ENCODE measurements around the gene CALM1. TPM values are rescaled to one million over a fixed set of nuclear protein-coding genes. Genes with fewer than 3 reads are reported as not detected.

CALM1 gene
- total RNA-seq, 2 experiments from 2014 or later, result 960 to 975 TPM

- Mint-ChIP-seq H3K4me1 (ENCODE audit: low read depth) (peaks cover 23% of the 10 kb centered on the region), H3K9me3 (no peaks in the 10 kb centered on the region), H3K4me3 (no peak overlapping the region), H3K27ac (no peak overlapping the region), H3K36me3 (ENCODE audit: low read depth) (no peaks in the 10 kb centered on the region), H3K27me3 (no peaks in the 10 kb centered on the region)
- H3K4me1 ChIP-seq (ENCODE audit: insufficient read depth, low read length), result peaks cover 35% of the 10 kb centered on the region
- H3K9me3 ChIP-seq (ENCODE audit: control insufficient read depth in 1 of 2, insufficient read depth in 1 of 2, low read length in 2 of 2), result no peaks in the 10 kb centered on the region
- intact Hi-C loops (cut with DNase I, micrococcal nuclease), result loop anchor here (1.0 to 10.0 kb wide), 5 partner anchors 13 to 862 kb away; partner anchors contain the start of genes EFCAB11 (in 2 of the 2), GPR68 (in 1 of the 2), NRDE2 (in 1 of the 2) and TDP1 (in 1 of the 2)
- H3K27me3 ChIP-seq (ENCODE audit: control insufficient read depth in 1 of 2, insufficient read depth in 2 of 2, low read length in 2 of 2), result no peaks in the 10 kb centered on the region
- peak overlapping the region; percentile 83 for H3K4me3 ChIP-seq (ENCODE audit: low read length)
- ChIA-PET CTCF (interaction anchor here (0.9 to 9.5 kb wide), 6 partner anchors 13 to 375 kb away, joined by 3 to 66 read pairs (median 5); partner anchors contain the start of gene CALM1), POLR2A (interaction anchor here (0.7 to 7.6 kb wide), 33 partner anchors 9 to 1724 kb away, joined by 3 to 423 read pairs (median 5); partner anchors contain the start of genes ATXN3, CALM1, EFCAB11 and GPR68)
- TF ChIP-seq, protein P1, sequence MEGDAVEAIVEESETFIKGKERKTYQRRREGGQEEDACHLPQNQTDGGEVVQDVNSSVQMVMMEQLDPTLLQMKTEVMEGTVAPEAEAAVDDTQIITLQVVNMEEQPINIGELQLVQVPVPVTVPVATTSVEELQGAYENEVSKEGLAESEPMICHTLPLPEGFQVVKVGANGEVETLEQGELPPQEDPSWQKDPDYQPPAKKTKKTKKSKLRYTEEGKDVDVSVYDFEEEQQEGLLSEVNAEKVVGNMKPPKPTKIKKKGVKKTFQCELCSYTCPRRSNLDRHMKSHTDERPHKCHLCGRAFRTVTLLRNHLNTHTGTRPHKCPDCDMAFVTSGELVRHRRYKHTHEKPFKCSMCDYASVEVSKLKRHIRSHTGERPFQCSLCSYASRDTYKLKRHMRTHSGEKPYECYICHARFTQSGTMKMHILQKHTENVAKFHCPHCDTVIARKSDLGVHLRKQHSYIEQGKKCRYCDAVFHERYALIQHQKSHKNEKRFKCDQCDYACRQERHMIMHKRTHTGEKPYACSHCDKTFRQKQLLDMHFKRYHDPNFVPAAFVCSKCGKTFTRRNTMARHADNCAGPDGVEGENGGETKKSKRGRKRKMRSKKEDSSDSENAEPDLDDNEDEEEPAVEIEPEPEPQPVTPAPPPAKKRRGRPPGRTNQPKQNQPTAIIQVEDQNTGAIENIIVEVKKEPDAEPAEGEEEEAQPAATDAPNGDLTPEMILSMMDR (IDR thresholded peaks at IDR 0.05), result no peak
- peak; percentile 93 to 99 (median 97) for DNase-seq
- H3K36me3 ChIP-seq (ENCODE audit: insufficient read depth, low read length), result no peaks in the 10 kb centered on the region
- peak overlapping the region; percentile 95 to 98 for H3K27ac ChIP-seq (ENCODE audit: low read depth in 1 of 2, low read length in 2 of 2)
- ATAC-seq (ENCODE audit: poor library complexity), result peak; percentile 74
These were observed 13.6 kb upstream of the CALM1 start for GRCh38 chr14:90383126-90383730.

DNA sequence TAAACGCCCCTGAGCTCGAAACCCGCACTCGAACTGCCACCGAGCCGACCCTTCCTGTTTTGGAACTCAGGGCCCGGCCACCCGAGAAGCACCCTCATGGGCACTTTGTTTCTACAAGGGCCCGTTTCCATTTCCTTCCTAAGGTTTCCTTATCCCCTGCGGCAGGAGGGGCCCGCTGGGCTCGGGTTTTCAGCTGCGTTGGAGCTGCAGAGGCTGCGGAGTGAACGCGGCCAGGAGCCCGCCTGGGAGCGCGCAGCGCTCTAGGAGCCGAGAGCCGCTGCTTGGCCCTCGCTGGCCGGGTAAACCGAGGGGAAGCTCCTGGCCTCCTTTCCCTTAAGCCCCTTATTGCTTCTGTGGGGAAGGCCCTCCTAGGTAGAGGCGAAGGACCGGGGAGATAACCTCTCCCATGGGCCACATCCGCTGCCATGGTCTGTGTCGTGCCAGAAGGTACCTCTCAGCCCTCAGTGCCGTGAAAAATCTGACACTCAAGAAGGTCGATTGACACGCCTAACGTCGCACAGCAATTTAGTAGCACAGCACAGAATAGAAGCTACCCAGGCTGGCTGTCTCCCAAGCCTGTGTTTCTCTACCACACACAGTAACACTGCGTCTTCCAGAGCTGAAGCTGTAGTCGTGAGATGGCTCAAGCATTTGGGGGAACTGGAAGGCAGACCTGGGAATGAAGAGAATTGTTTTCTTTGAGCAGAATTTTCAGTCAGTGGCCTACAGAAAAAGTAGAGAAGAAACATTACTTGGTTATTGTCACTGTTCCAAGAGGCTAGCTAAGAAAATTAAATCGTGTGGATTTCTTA is 12.9 kb upstream of the CALM1 start:
- ATAC-seq (ENCODE audit: poor library complexity) (peak; percentile 47), DNase-seq (peak; percentile 46 to 87 (median 66))
- H3K27me3 Mint-ChIP-seq, result no peaks in the 10 kb centered on the region
- Histone ChIP-seq H3K27me3 (ENCODE audit: control insufficient read depth in 1 of 2, insufficient read depth in 2 of 2, low read length in 2 of 2) (no peaks in the 10 kb centered on the region), H3K27ac (ENCODE audit: low read depth in 1 of 2, low read length in 2 of 2) (peak overlapping the region; percentile 95 to 98), H3K9me3 (ENCODE audit: control insufficient read depth in 1 of 2, insufficient read depth in 1 of 2, low read length in 2 of 2) (no peaks in the 10 kb centered on the region), H3K36me3 (ENCODE audit: insufficient read depth, low read length) (no peaks in the 10 kb centered on the region), H3K4me3 (ENCODE audit: low read length) (peak overlapping the region; percentile 83), H3K4me1 (ENCODE audit: insufficient read depth, low read length) (peaks cover 35% of the 10 kb centered on the region)
- no peak overlapping the region for H3K27ac Mint-ChIP-seq
- H3K4me1 Mint-ChIP-seq (ENCODE audit: low read depth), result peaks cover 23% of the 10 kb centered on the region
- ChIA-PET POLR2A (interaction anchor here (0.7 to 7.6 kb wide), 22 partner anchors 10 to 1723 kb away, joined by 3 to 423 read pairs (median 6); partner anchors contain the start of genes ATXN3, CALM1, EFCAB11 and GPR68), CTCF (interaction anchor here (1.0 to 9.5 kb wide), 4 partner anchors 12 to 375 kb away, joined by 4 to 66 read pairs (median 14); partner anchors contain the start of gene CALM1)
- intact Hi-C loops (cut with DNase I, micrococcal nuclease), result loop anchor here (1.0 to 10.0 kb wide), 7 partner anchors 12 to 861 kb away; partner anchors contain the start of genes EFCAB11 (in 2 of the 2), GPR68 (in 1 of the 2), NRDE2 (in 1 of the 2) and TDP1 (in 1 of the 2)
- H3K36me3 Mint-ChIP-seq (ENCODE audit: low read depth), result no peaks in the 10 kb centered on the region
- H3K4me3 Mint-ChIP-seq, result no peak overlapping the region
- TF ChIP-seq, protein P1 (IDR thresholded peaks at IDR 0.05), result no peak
- no peaks in the 10 kb centered on the region for H3K9me3 Mint-ChIP-seq

DNA sequence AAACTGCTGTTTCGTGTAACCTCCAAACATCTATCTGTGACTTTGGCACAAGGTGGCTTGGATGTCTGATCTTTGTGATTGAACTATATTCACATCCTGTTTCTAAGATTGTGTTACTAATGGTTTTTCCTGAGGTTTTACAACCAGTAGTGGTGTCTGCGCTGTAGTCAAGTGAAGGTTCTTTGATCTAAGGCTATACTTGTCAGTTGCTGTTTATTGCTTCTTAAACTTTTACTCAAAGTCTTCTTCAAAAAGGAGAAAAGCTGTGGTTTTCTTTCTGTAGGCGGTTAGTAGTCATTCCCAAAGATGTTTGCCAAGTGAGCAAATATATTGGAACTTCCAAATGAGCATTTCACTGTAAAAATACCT is 12.3 kb upstream of the CALM1 start:
- H3K27me3 Mint-ChIP-seq, result no peaks in the 10 kb centered on the region
- no peak overlapping the region for H3K27ac Mint-ChIP-seq
- peak overlapping the region; percentile 83 for H3K4me3 ChIP-seq (ENCODE audit: low read length)
- ChIA-PET CTCF (interaction anchor here (1.0 to 9.5 kb wide), 4 partner anchors 12 to 374 kb away, joined by 4 to 66 read pairs (median 14); partner anchors contain the start of gene CALM1), POLR2A (interaction anchor here (0.8 to 7.6 kb wide), 20 partner anchors 9 to 1722 kb away, joined by 3 to 423 read pairs (median 8); partner anchors contain the start of genes ATXN3, CALM1, EFCAB11 and GPR68)
- peaks cover 35% of the 10 kb centered on the region for H3K4me1 ChIP-seq (ENCODE audit: insufficient read depth, low read length)
- peak; percentile 54 for ATAC-seq (ENCODE audit: poor library complexity)
- TF ChIP-seq, protein P1 (IDR thresholded peaks at IDR 0.05), result no peak
- no peaks in the 10 kb centered on the region for H3K9me3 Mint-ChIP-seq
- no peaks in the 10 kb centered on the region for H3K9me3 ChIP-seq (ENCODE audit: control insufficient read depth in 1 of 2, insufficient read depth in 1 of 2, low read length in 2 of 2)
- no peaks in the 10 kb centered on the region for H3K36me3 ChIP-seq (ENCODE audit: insufficient read depth, low read length)
- intact Hi-C loops (cut with DNase I, micrococcal nuclease), result loop anchor here (1.0 to 10.0 kb wide), 6 partner anchors 15 to 860 kb away; partner anchors contain the start of genes EFCAB11 (in 2 of the 2), GPR68 (in 1 of the 2), NRDE2 (in 1 of the 2) and TDP1 (in 1 of the 2)
- H3K4me1 Mint-ChIP-seq (ENCODE audit: low read depth), result peaks cover 23% of the 10 kb centered on the region
- no peaks in the 10 kb centered on the region for H3K27me3 ChIP-seq (ENCODE audit: control insufficient read depth in 1 of 2, insufficient read depth in 2 of 2, low read length in 2 of 2)
- H3K4me3 Mint-ChIP-seq, result no peak overlapping the region
- no peaks in the 10 kb centered on the region for H3K36me3 Mint-ChIP-seq (ENCODE audit: low read depth)
- H3K27ac ChIP-seq (ENCODE audit: low read depth in 1 of 2, low read length in 2 of 2), result peak overlapping the region; percentile 95 to 98
- peak in 5 of 14 experiments; percentile 29 to 86 (median 75) for DNase-seq
